Medulla oblongata (tissue), 1 donor: ENCODE results near the gene PRKG1.
"Not testable (repeated sequence)": the region's sequence is repeated elsewhere in the genome, so short reads cannot be mapped to it uniquely, and the experiment has no call there.

ENCODE experiments used
- DNase-seq: peaks from one replicate; pipeline ENCODE4 v3.0.0-alpha.2; 2015; ENCODE audit errors: extremely low spot score

The PRKG1 gene

GRCh38 chr10:51227897-51228713, 153.8 kb downstream of the PRKG1 start:
- no peak for DNase-seq

- no peak for DNase-seq
Observed at GRCh38 chr10:51228714-51229100, 154.4 kb downstream of the PRKG1 start.

GRCh38 chr10:51230887-51231585, 156.7 kb downstream of the PRKG1 start:
- DNase-seq: no peak

GRCh38 chr10:51231754-51232153, 157.5 kb downstream of the PRKG1 start:
- DNase-seq: no peak

- DNase-seq: no peak
Observed at GRCh38 chr10:51233337-51234100, 159.2 kb downstream of the PRKG1 start.

- no peak for DNase-seq
Observed at GRCh38 chr10:51235865-51236264, 161.6 kb downstream of the PRKG1 start.

- no peak for DNase-seq
Observed at GRCh38 chr10:51239006-51239405, 164.7 kb downstream of the PRKG1 start.

GRCh38 chr10:51241461-51241860, 167.2 kb downstream of the PRKG1 start:
- DNase-seq: no peak

- DNase-seq: no peak
Observed at GRCh38 chr10:51242393-51242792, 168.1 kb downstream of the PRKG1 start.

- DNase-seq: no peak
Observed at GRCh38 chr10:51244309-51244708, 170.0 kb downstream of the PRKG1 start.

GRCh38 chr10:51244748-51245490, 170.6 kb downstream of the PRKG1 start:
- peak; percentile 38 for DNase-seq

GRCh38 chr10:51246156-51246555, 171.9 kb downstream of the PRKG1 start:
- DNase-seq: no peak

- no peak for DNase-seq
Observed at GRCh38 chr10:51250278-51250920, 176.1 kb downstream of the PRKG1 start.

GRCh38 chr10:51251110-51251509, 176.8 kb downstream of the PRKG1 start:
- no peak for DNase-seq

- no peak for DNase-seq
Observed at GRCh38 chr10:51255381-51255780, 181.1 kb downstream of the PRKG1 start.

- DNase-seq: no peak
Observed at GRCh38 chr10:51257511-51258248, 183.4 kb downstream of the PRKG1 start.

GRCh38 chr10:51260376-51260775, 186.1 kb downstream of the PRKG1 start:
- DNase-seq: no peak

GRCh38 chr10:51266496-51266895, 192.2 kb downstream of the PRKG1 start:
- no peak for DNase-seq

- DNase-seq: not testable (repeated sequence)
Observed at GRCh38 chr10:51267980-51268570, 193.8 kb downstream of the PRKG1 start.

GRCh38 chr10:51269821-51270220, 195.5 kb downstream of the PRKG1 start:
- DNase-seq: no peak
